SU-DHL-6 (cell line): Measurements from ENCODE around the gene CLEC11A.
A peak's percentile ranks its signal among the peaks of the same experiment; 100 is the strongest.
"Not testable (repeated sequence)": the region's sequence is repeated elsewhere in the genome, so short reads cannot be mapped to it uniquely, and the experiment has no call there.

Experiments
- H2AFZ ChIP-seq: fragments of 200-600 bp; sonication (generic); 2 replicates; pipeline ENCODE4 v1.6.1; 2014; ENCODE audit warnings: low read depth, mild to moderate bottlenecking, moderate library complexity, mixed read lengths, antibody characterized with exemption, low read length; ENCODE audit not compliant: severe bottlenecking
- H3F3A ChIP-seq: fragments of 200-600 bp; shearing (Covaris generic); 2 replicates; pipeline ENCODE4 v1.6.0; 2016; ENCODE audit warnings: antibody characterized with exemption, mild to moderate bottlenecking; ENCODE audit not compliant: insufficient read depth
- H3K27ac ChIP-seq: fragments of 200-600 bp; sonication (generic); 2 replicates; pipeline ENCODE4 v1.5.1; 2016; ENCODE audit warnings: low read depth, mild to moderate bottlenecking, low read length, moderate library complexity, mixed read lengths
- H3K27me3 ChIP-seq: fragments of 200-600 bp; sonication (generic), shearing (Covaris generic); 2 replicates; pipeline ENCODE4 v1.6.0; 2014; ENCODE audit warnings: mild to moderate bottlenecking, low read length
- H3K36me3 ChIP-seq: fragments of 200-600 bp; sonication (generic); 2 replicates; pipeline ENCODE4 v1.6.1; 2014; ENCODE audit warnings: mild to moderate bottlenecking, low read length, mixed read lengths
- H3K4me2 ChIP-seq: fragments of 300-600, 200-600 bp; shearing (Covaris generic), sonication (generic); 2 replicates; pipeline ENCODE4 v1.6.0; 2014; ENCODE audit warnings: low read length, low read depth, mild to moderate bottlenecking; ENCODE audit not compliant: poor library complexity, severe bottlenecking
- H3K4me3 ChIP-seq: fragments of 200-600 bp; sonication (generic); 2 replicates; pipeline ENCODE4 v1.5.1; 2014; ENCODE audit warnings: antibody characterized with exemption, low read length, mild to moderate bottlenecking, mixed read lengths; ENCODE audit not compliant: insufficient read depth, poor library complexity, severe bottlenecking
- H3K79me2 ChIP-seq: fragments of 200-600 bp; sonication (generic); 2 replicates; pipeline ENCODE4 v1.6.1; 2014; ENCODE audit warnings: mild to moderate bottlenecking, low read length, moderate library complexity; ENCODE audit not compliant: insufficient read depth
- H3K9ac ChIP-seq: fragments of 200-600 bp; sonication (generic); 2 replicates; pipeline ENCODE4 v1.7.0; 2014; ENCODE audit warnings: mild to moderate bottlenecking, low read length
- H3K9me2 ChIP-seq: fragments of 200-600 bp; sonication (generic); replicated peaks from 2 replicates; pipeline ENCODE4 v1.6.1; 2014; ENCODE audit warnings: low read length; ENCODE audit not compliant: insufficient read depth
- H3K9me3 ChIP-seq: fragments of 200-600 bp; sonication (generic); 2 replicates; pipeline ENCODE4 v1.6.1; 2014; ENCODE audit warnings: low read length, mixed read lengths; ENCODE audit not compliant: insufficient read depth
- H4K20me1 ChIP-seq: fragments of 200-600 bp; sonication (generic); 2 replicates; pipeline ENCODE4 v1.6.1; 2014; ENCODE audit warnings: low read depth, mild to moderate bottlenecking, antibody characterized with exemption, low read length, moderate library complexity, mixed read lengths
- EZH2phosphoT487 ChIP-seq: fragments of 200-600 bp; sonication (generic), shearing (Covaris generic); conservative IDR thresholded peaks from 2 replicates; pipeline ENCODE4 v1.6.1; 2018; ENCODE audit warnings: mild to moderate bottlenecking, antibody characterized with exemption, low read length, moderate library complexity, mixed read lengths
- TF ChIP-seq, protein P1 (sequence below): fragments of 200-600 bp; sonication (generic); IDR thresholded peaks from one replicate; pipeline ENCODE4 v1.5.1; 2017; ENCODE audit warnings: antibody characterized with exemption, mild to moderate bottlenecking, low read length, moderate library complexity; ENCODE audit not compliant: insufficient read depth, poor library complexity, severe bottlenecking

The CLEC11A gene

DNA sequence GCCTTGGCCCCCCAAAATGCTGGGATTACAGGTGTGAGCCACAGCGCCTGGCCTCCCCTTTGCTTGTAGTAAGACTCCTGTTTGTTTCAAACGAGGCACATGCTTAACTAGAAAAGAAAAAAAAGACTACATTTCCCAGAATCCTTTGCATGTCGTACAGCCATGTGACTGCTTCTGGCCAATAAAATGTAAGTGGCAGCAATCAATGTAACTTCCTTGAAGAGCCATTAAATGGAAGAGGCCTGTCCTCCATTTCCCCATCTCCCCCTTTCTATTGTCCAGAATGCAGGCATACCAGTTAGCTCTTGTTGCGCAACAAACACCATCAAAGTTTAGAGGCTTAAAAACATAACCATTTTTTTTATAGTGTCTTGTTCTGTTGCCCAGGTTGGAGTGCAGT is 36.7 kb downstream of the CLEC11A start:
- Histone ChIP-seq H3K4me3 (no peak overlapping the region), H3K27ac (no peak overlapping the region), H3K79me2 (no peaks in the 10 kb centered on the region), H4K20me1 (no peaks in the 10 kb centered on the region), H3K36me3 (no peaks in the 10 kb centered on the region), H3F3A (no peaks in the 10 kb centered on the region), H3K9me3 (peaks cover 6% of the 10 kb centered on the region; the same call in 1 of the 2 replicates), H2AFZ (peak overlapping the region; percentile 48), H3K9me2 (no peaks in the 10 kb centered on the region), H3K27me3 (no peaks in the 10 kb centered on the region), H3K9ac (no peak overlapping the region), H3K4me2 (no peak overlapping the region)
- TF ChIP-seq, protein P1, sequence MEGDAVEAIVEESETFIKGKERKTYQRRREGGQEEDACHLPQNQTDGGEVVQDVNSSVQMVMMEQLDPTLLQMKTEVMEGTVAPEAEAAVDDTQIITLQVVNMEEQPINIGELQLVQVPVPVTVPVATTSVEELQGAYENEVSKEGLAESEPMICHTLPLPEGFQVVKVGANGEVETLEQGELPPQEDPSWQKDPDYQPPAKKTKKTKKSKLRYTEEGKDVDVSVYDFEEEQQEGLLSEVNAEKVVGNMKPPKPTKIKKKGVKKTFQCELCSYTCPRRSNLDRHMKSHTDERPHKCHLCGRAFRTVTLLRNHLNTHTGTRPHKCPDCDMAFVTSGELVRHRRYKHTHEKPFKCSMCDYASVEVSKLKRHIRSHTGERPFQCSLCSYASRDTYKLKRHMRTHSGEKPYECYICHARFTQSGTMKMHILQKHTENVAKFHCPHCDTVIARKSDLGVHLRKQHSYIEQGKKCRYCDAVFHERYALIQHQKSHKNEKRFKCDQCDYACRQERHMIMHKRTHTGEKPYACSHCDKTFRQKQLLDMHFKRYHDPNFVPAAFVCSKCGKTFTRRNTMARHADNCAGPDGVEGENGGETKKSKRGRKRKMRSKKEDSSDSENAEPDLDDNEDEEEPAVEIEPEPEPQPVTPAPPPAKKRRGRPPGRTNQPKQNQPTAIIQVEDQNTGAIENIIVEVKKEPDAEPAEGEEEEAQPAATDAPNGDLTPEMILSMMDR = no peak
- TF ChIP-seq EZH2phosphoT487 = no peak

DNA sequence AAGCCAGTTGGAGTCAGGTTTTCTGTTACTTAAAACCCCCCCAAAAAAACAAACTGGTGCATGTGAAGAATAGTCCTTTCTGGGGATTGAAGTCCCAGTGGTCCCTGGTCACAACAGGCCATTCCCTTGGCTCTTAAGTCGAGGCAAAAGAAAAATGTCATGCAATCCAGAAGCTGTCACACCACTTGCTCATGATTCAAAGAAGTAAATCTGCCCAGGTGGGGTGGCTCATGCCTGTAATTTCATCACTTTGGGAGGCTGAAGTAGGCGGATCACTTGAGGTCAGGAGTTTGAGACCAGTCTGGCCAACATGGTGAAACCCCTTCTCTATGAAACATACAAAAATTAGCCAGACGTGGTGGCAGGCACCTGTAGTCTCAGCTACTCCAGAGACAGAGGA is 38.3 kb downstream of the CLEC11A start:
- H3K27ac ChIP-seq, H3K9ac ChIP-seq, H3K27me3 ChIP-seq, H4K20me1 ChIP-seq, H3K9me3 ChIP-seq, H3K9me2 ChIP-seq, H2AFZ ChIP-seq, H3K79me2 ChIP-seq, H3F3A ChIP-seq, H3K4me2 ChIP-seq, H3K4me3 ChIP-seq, H3K36me3 ChIP-seq: not testable (repeated sequence)

DNA sequence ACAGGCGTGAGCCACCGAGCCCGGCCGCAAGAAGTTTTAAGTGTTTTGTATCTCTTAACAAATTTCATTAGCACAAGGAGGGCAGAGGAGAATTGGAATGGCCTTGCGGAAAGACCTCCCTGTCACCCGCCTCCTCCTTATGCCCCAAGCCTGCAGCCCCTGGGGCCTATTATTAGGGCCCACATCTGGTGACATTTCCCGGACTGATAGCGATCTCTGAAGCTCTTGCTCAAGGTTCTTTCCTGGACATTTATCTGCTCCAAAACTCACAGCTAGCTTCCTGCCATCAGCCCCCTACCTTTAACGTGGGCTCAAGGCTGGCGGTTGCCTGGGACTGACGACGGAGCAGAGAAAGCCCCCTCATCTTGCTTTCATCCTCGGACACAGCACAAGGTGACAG is 40.4 kb downstream of the CLEC11A start:
- H3K9me2 ChIP-seq, H3K4me2 ChIP-seq, H3K27ac ChIP-seq, H3K79me2 ChIP-seq, H2AFZ ChIP-seq, H3K36me3 ChIP-seq, H3K4me3 ChIP-seq, H3K9ac ChIP-seq, H3F3A ChIP-seq, H4K20me1 ChIP-seq, H3K9me3 ChIP-seq, H3K27me3 ChIP-seq: not testable (repeated sequence)

DNA sequence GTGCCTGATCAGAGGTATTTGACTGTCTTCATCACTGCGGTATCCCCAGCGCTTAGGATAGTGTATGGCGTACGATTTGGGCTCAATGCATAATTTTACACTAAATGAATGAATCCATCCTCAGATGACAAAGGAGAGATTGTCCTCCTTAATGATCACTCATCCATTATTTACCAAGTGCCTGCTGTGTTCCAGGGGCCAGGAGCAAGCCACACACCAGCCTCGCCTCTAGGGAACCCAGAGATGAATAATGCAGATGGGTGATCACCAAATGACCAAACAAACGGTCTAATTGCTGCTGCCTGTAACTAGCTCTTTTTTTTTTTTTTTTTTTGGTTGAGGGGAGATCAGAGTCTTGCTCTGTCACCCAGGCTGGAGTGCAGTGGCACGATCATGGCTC is 41.2 kb downstream of the CLEC11A start:
- no peak for TF ChIP-seq EZH2phosphoT487
- TF ChIP-seq, protein P1 = no peak

DNA sequence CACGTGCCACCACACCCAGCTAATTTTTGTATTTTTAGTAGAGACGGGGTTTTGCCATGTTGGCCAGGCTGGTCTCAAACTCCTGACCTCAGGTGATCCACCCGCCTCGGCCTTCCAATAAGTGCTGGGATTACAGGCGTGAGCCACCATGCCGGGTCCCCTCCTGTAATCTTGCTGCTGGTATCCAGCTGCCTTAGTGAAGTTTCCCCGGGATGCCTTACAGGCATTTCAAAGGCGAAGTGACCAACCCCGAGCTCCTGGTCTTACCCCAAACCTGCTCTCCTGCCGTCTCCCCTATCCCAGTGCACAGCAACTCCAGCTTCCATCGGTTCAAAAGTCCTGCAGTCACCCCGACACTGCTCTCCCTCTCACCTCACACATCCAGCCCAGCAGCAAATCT is 43.6 kb downstream of the CLEC11A start:
- H3K36me3 ChIP-seq, H3K79me2 ChIP-seq, H3K27me3 ChIP-seq, H3F3A ChIP-seq, H3K9ac ChIP-seq, H3K4me2 ChIP-seq, H3K4me3 ChIP-seq, H2AFZ ChIP-seq, H4K20me1 ChIP-seq, H3K9me2 ChIP-seq, H3K27ac ChIP-seq, H3K9me3 ChIP-seq: not testable (repeated sequence)

More for the DNA sequence above, 41.2 kb downstream of the CLEC11A start:
- Histone ChIP-seq H3K27me3 (no peaks in the 10 kb centered on the region), H3K79me2 (no peaks in the 10 kb centered on the region), H2AFZ (no peak overlapping the region), H3K9me3 (peaks cover 6% of the 10 kb centered on the region; the same call in 1 of the 2 replicates), H3K4me3 (no peak overlapping the region), H3K4me2 (no peak overlapping the region), H3K9me2 (no peaks in the 10 kb centered on the region), H4K20me1 (no peaks in the 10 kb centered on the region), H3K27ac (no peak overlapping the region), H3K36me3 (no peaks in the 10 kb centered on the region), H3F3A (no peaks in the 10 kb centered on the region), H3K9ac (no peak overlapping the region)

DNA sequence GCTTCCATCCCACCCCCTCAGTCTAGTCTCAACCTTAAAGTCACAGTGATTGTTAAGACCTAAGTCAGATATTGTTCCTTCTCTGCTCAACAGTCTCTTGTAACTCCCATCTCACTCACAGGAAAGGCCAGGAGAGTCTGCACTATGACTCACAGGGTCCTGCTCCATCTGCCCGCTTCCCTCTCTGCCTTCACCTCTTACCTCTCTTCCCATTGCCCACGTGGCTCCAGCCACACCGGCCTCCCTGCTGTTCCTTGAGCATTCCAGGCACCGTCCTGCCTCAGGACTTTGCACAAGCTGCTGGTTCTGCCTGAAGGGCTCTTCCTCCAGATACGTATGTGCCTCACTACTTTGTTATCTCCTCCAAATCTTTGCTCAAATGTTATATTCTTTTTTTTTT is 44.1 kb downstream of the CLEC11A start:
- H3K9me2 ChIP-seq, H3F3A ChIP-seq, H4K20me1 ChIP-seq, H3K4me3 ChIP-seq, H3K9me3 ChIP-seq, H3K36me3 ChIP-seq, H3K27ac ChIP-seq, H3K79me2 ChIP-seq, H3K4me2 ChIP-seq, H3K9ac ChIP-seq, H3K27me3 ChIP-seq, H2AFZ ChIP-seq: not testable (repeated sequence)
